ENCODE results near the gene SPATA22.

- TF ChIP-seq CTCF (IDR thresholded peaks at IDR 0.05; ENCODE audit: low read length): no peak
- no peak for TF ChIP-seq EZH2 (IDR thresholded peaks at IDR 0.05; ENCODE audit: borderline replicate concordance, low read length)
Measured at GRCh38 chr17:3448059-3448665, 23.5 kb downstream of the SPATA22 start.

Data from OCI-LY1 (cell line).